Trophoblast cell (in vitro differentiated cells and primary cell): ENCODE results near the gene ST3GAL5.

Experiments used
- DNase-seq, 2 donors: peaks; one replicate each; pipeline ENCODE4 v3.0.0-alpha.2; 2016
- H2AFZ ChIP-seq: 2 replicates; pipeline ENCODE4 v1.6.1; 2013; ENCODE audit warnings: low read length, moderate library complexity, mild to moderate bottlenecking; ENCODE audit not compliant: insufficient read depth, poor library complexity
- H2AK5ac ChIP-seq: 2 replicates; pipeline ENCODE4 v1.6.1; 2013; ENCODE audit warnings: mild to moderate bottlenecking, low read length
- H2BK120ac ChIP-seq: 2 replicates; pipeline ENCODE4 v1.6.1; 2013; ENCODE audit warnings: low read length, mild to moderate bottlenecking, moderate library complexity; ENCODE audit not compliant: insufficient read depth, poor library complexity
- H2BK12ac ChIP-seq: 2 replicates; pipeline ENCODE4 v1.6.1; 2013; ENCODE audit warnings: mild to moderate bottlenecking, low read length, moderate library complexity
- H2BK5ac ChIP-seq: 2 replicates; pipeline ENCODE4 v1.6.1; 2013; ENCODE audit warnings: low read length, low read depth, moderate library complexity, mild to moderate bottlenecking; ENCODE audit not compliant: poor library complexity
- H3K14ac ChIP-seq: 2 replicates; pipeline ENCODE4 v1.6.1; 2013; ENCODE audit warnings: mild to moderate bottlenecking, low read length
- H3K18ac ChIP-seq: 2 replicates; pipeline ENCODE4 v1.6.1; 2013; ENCODE audit warnings: mild to moderate bottlenecking, low read length
- H3K23ac ChIP-seq: 2 replicates; pipeline ENCODE4 v1.6.1; 2013; ENCODE audit warnings: low read length
- H3K27ac ChIP-seq: 2 replicates; pipeline ENCODE4 v1.5.1; 2013; ENCODE audit warnings: low read depth, mild to moderate bottlenecking, inconsistent platforms, low read length, moderate library complexity
- H3K27me3 ChIP-seq: 2 replicates; pipeline ENCODE4 v1.6.1; 2013; ENCODE audit warnings: inconsistent platforms, mild to moderate bottlenecking, low read length, moderate library complexity; ENCODE audit not compliant: insufficient read depth
- H3K36me3 ChIP-seq, 2 experiments: 1 replicate in 1 of 2; 2 replicates in 1 of 2; pipeline ENCODE4 v1.6.1; 2013; ENCODE audit warnings: low read length in 2 of 2, mild to moderate bottlenecking in 2 of 2, moderate library complexity in 1 of 2; ENCODE audit not compliant: insufficient read depth in 2 of 2, control insufficient read depth in 1 of 2
- H3K4ac ChIP-seq: 2 replicates; pipeline ENCODE4 v1.6.1; 2013; ENCODE audit warnings: low read depth, mild to moderate bottlenecking, low read length, moderate library complexity
- H3K4me1 ChIP-seq, 2 experiments: 1 replicate in 1 of 2; 2 replicates in 1 of 2; pipeline ENCODE4 v1.6.1; 2013; ENCODE audit warnings: low read length in 2 of 2, mild to moderate bottlenecking in 2 of 2, moderate library complexity in 1 of 2; ENCODE audit not compliant: insufficient read depth in 2 of 2, control insufficient read depth in 1 of 2
- H3K4me2 ChIP-seq: 2 replicates; pipeline ENCODE4 v1.6.1; 2013; ENCODE audit warnings: inconsistent platforms, mild to moderate bottlenecking, low read length, moderate library complexity
- H3K4me3 ChIP-seq: 2 replicates; pipeline ENCODE4 v1.5.1; 2013; ENCODE audit warnings: mild to moderate bottlenecking, low read depth, low read length, inconsistent platforms
- H3K79me1 ChIP-seq: one replicate; pipeline ENCODE4 v1.6.1; 2013; ENCODE audit warnings: low read length
- H3K79me2 ChIP-seq: 2 replicates; pipeline ENCODE4 v1.6.1; 2013; ENCODE audit warnings: low read length, mild to moderate bottlenecking; ENCODE audit not compliant: control insufficient read depth, insufficient read depth, poor library complexity
- H3K9ac ChIP-seq: 2 replicates; pipeline ENCODE4 v1.6.1; 2013; ENCODE audit warnings: mild to moderate bottlenecking, low read length
- H3K9me3 ChIP-seq: 2 replicates; pipeline ENCODE4 v1.6.1; 2013; ENCODE audit warnings: low read depth, mild to moderate bottlenecking, control low read depth, inconsistent platforms, low read length; ENCODE audit not compliant: insufficient read depth
- H4K12ac ChIP-seq: 2 replicates; pipeline ENCODE4 v1.6.1; 2013; ENCODE audit warnings: low read depth, mild to moderate bottlenecking, low read length, moderate library complexity
- H4K8ac ChIP-seq: 2 replicates; pipeline ENCODE4 v1.6.1; 2013; ENCODE audit warnings: low read depth, mild to moderate bottlenecking, low read length, moderate library complexity
- H4K91ac ChIP-seq: one replicate; pipeline ENCODE4 v1.6.1; 2013; ENCODE audit warnings: low read depth, mild to moderate bottlenecking, low read length, moderate library complexity
- WGBS: extraction: QIAGEN DNeasy Blood & Tissue Kit; methylation state at CpG from one replicate; pipeline ENCODE4 v1.1.7; 2013; ENCODE audit warnings: missing lambda C conversion rate; ENCODE audit not compliant: insufficient read length, insufficient coverage; ENCODE audit errors: extremely low coverage; 5-methylcytosine and 5-hydroxymethylcytosine counted together

Gene ST3GAL5

GRCh38 chr2:85861650-85862049 lies 27.1 kb downstream of the ST3GAL5 start:
- Histone ChIP-seq H3K36me3 (peaks cover 10 to 20% of the 10 kb centered on the region in 2 experiments), H3K18ac (no peak overlapping the region), H3K14ac (no peak overlapping the region), H3K4me1 (peaks cover 12 to 14% of the 10 kb centered on the region in 2 experiments), H2AK5ac (no peak overlapping the region), H4K8ac (no peak overlapping the region), H4K91ac (no peak overlapping the region), H3K4me2 (no peak overlapping the region), H3K79me1 (peaks cover 3% of the 10 kb centered on the region), H3K79me2 (no peaks in the 10 kb centered on the region), H3K9me3 (no peaks in the 10 kb centered on the region), H2BK12ac (no peak overlapping the region), H3K9ac (no peak overlapping the region), H4K12ac (no peak overlapping the region), H3K23ac (no peak overlapping the region), H2BK5ac (no peak overlapping the region), H3K4ac (no peak overlapping the region), H3K27ac (no peak overlapping the region), H2AFZ (no peak overlapping the region), H2BK120ac (no peak overlapping the region), H3K27me3 (no peaks in the 10 kb centered on the region), H3K4me3 (no peak overlapping the region)
- no CpG with 5 or more reads among the region's 5 CpGs for WGBS
- DNase-seq: no peak

GRCh38 chr2:85861180-85861579 lies 27.6 kb downstream of the ST3GAL5 start:
- Histone ChIP-seq H3K27ac (no peak overlapping the region), H2AFZ (no peak overlapping the region), H3K4me3 (no peak overlapping the region), H3K27me3 (no peaks in the 10 kb centered on the region), H2AK5ac (no peak overlapping the region), H4K91ac (no peak overlapping the region), H3K9me3 (no peaks in the 10 kb centered on the region), H3K4ac (no peak overlapping the region), H3K18ac (no peak overlapping the region), H3K36me3 (peaks cover 10 to 20% of the 10 kb centered on the region in 2 experiments), H3K14ac (no peak overlapping the region), H2BK12ac (no peak overlapping the region), H3K79me2 (no peaks in the 10 kb centered on the region), H3K9ac (no peak overlapping the region), H3K4me2 (no peak overlapping the region), H3K79me1 (peaks cover 3% of the 10 kb centered on the region), H3K23ac (no peak overlapping the region), H2BK5ac (no peak overlapping the region), H2BK120ac (no peak overlapping the region), H4K12ac (no peak overlapping the region), H3K4me1 (peaks cover 7 to 10% of the 10 kb centered on the region in 2 experiments), H4K8ac (no peak overlapping the region)
- no CpG with 5 or more reads among the region's 1 CpG for WGBS
- DNase-seq: peak in 1 of 2 donors; percentile 12

- H3K9me3 ChIP-seq: no peaks in the 10 kb centered on the region
- no peak overlapping the region for H3K4me3 ChIP-seq
- no peak for DNase-seq
- no peak overlapping the region for H2BK120ac ChIP-seq
- no peaks in the 10 kb centered on the region for H3K79me2 ChIP-seq
- peak overlapping the region; percentile 19 for H3K27ac ChIP-seq
- no peak overlapping the region for H2BK12ac ChIP-seq
- H3K4me1 ChIP-seq: peaks cover 4 to 6% of the 10 kb centered on the region in 2 experiments
- no peak overlapping the region for H2AK5ac ChIP-seq
- no peak overlapping the region for H3K4ac ChIP-seq
- H2BK5ac ChIP-seq: peak overlapping the region; percentile 9
- no peak overlapping the region for H3K23ac ChIP-seq
- no peak overlapping the region for H4K12ac ChIP-seq
- no peak overlapping the region for H4K8ac ChIP-seq
- no peak overlapping the region for H2AFZ ChIP-seq
- no peaks in the 10 kb centered on the region for H3K79me1 ChIP-seq
- H3K18ac ChIP-seq: no peak overlapping the region
- peak overlapping the region; percentile 23 for H4K91ac ChIP-seq
- peaks cover 10 to 28% of the 10 kb centered on the region in 2 experiments for H3K36me3 ChIP-seq
- H3K9ac ChIP-seq: no peak overlapping the region
- H3K27me3 ChIP-seq: no peaks in the 10 kb centered on the region
- no peak overlapping the region for H3K14ac ChIP-seq
- WGBS: no CpG with 5 or more reads among the region's 3 CpGs
- H3K4me2 ChIP-seq: no peak overlapping the region
These were observed 29.9 kb downstream of the ST3GAL5 start for GRCh38 chr2:85858841-85859240.

- no peak overlapping the region for H3K18ac ChIP-seq
- H3K27me3 ChIP-seq: no peaks in the 10 kb centered on the region
- no peak overlapping the region for H2BK120ac ChIP-seq
- no peak overlapping the region for H2AK5ac ChIP-seq
- no CpG with 5 or more reads among the region's 4 CpGs for WGBS
- no peak overlapping the region for H4K12ac ChIP-seq
- no peak overlapping the region for H2AFZ ChIP-seq
- no peak overlapping the region for H3K9ac ChIP-seq
- no peak for DNase-seq
- no peak overlapping the region for H3K4me3 ChIP-seq
- H3K79me1 ChIP-seq: no peaks in the 10 kb centered on the region
- peaks cover 22 to 43% of the 10 kb centered on the region in 2 experiments for H3K36me3 ChIP-seq
- H3K14ac ChIP-seq: no peak overlapping the region
- no peak overlapping the region for H3K4me2 ChIP-seq
- peaks cover 4 to 6% of the 10 kb centered on the region in 2 experiments for H3K4me1 ChIP-seq
- H3K9me3 ChIP-seq: no peaks in the 10 kb centered on the region
- H3K4ac ChIP-seq: no peak overlapping the region
- H4K91ac ChIP-seq: no peak overlapping the region
- H3K27ac ChIP-seq: no peak overlapping the region
- H3K23ac ChIP-seq: no peak overlapping the region
- H4K8ac ChIP-seq: no peak overlapping the region
- no peak overlapping the region for H2BK12ac ChIP-seq
- no peak overlapping the region for H2BK5ac ChIP-seq
- H3K79me2 ChIP-seq: no peaks in the 10 kb centered on the region
These were observed 33.9 kb downstream of the ST3GAL5 start for GRCh38 chr2:85854897-85855296.
